Liver (tissue), 9 donors: Measurements from ENCODE around the gene SARM1. TPM values are rescaled to one million over a fixed set of nuclear protein-coding genes. Genes with fewer than 3 reads are reported as not detected.

Experiments
- DNase-seq: peaks from one replicate; pipeline ENCODE4 v3.0.0-alpha.2; 2017; ENCODE audit warnings: low spot score
- H3K27ac ChIP-seq, 2 donors: one replicate each; pipeline ENCODE4 v1.7.0; 2013; ENCODE audit warnings: inconsistent platforms in 2 of 2, low read length in 2 of 2, control low read depth in 1 of 2, low read depth in 1 of 2, mild to moderate bottlenecking in 1 of 2
- H3K27me3 ChIP-seq, 4 donors: one replicate each; pipeline versions ENCODE4 v1.6.1 to v1.7.0; 2013; ENCODE audit warnings: low read length in 3 of 4, inconsistent platforms in 1 of 4, mild to moderate bottlenecking in 1 of 4, moderate library complexity in 1 of 4; ENCODE audit not compliant: control insufficient read depth in 4 of 4, insufficient read depth in 4 of 4
- H3K36me3 ChIP-seq, 4 donors: one replicate each; pipeline versions ENCODE4 v1.6.1 to v1.7.0; 2013; ENCODE audit warnings: low read length in 3 of 4, mild to moderate bottlenecking in 3 of 4, low read depth in 1 of 4, moderate library complexity in 1 of 4; ENCODE audit not compliant: control insufficient read depth in 4 of 4, insufficient read depth in 3 of 4
- H3K4me1 ChIP-seq, 4 donors: one replicate each; pipeline versions ENCODE4 v1.6.1 to v1.7.0; 2013; ENCODE audit warnings: low read length in 3 of 4, mild to moderate bottlenecking in 3 of 4, moderate library complexity in 1 of 4; ENCODE audit not compliant: control insufficient read depth in 4 of 4, insufficient read depth in 4 of 4
- H3K4me3 ChIP-seq, 3 donors: one replicate each; pipeline versions ENCODE4 v1.6.1 to v1.7.0; 2013; ENCODE audit warnings: low read length in 3 of 3, control low read depth in 1 of 3, low read depth in 1 of 3, mild to moderate bottlenecking in 1 of 3
- H3K9ac ChIP-seq, 2 donors: one replicate each; pipeline ENCODE4 v1.7.0; 2013; ENCODE audit warnings: low read length in 2 of 2, mild to moderate bottlenecking in 2 of 2, moderate library complexity in 2 of 2, control low read depth in 1 of 2, low read depth in 1 of 2
- H3K9me3 ChIP-seq, 4 donors: one replicate each; pipeline versions ENCODE4 v1.6.1 to v1.7.0; 2013; ENCODE audit warnings: low read length in 3 of 4; ENCODE audit not compliant: control insufficient read depth in 4 of 4
- CTCF ChIP-seq: fragments of 150-350 bp; IDR thresholded peaks from 2 replicates; pipeline ENCODE4 v1.5.1; 2017; ENCODE audit warnings: improper control_type of control experiment, low read depth, low read length; ENCODE audit not compliant: missing input control
- FOXA1 ChIP-seq: IDR thresholded peaks from 2 replicates; pipeline ENCODE4 v1.6.1; 2016; ENCODE audit warnings: antibody characterized with exemption
- FOXA2 ChIP-seq: IDR thresholded peaks from 2 replicates; pipeline ENCODE4 v1.6.1; 2016; ENCODE audit warnings: antibody characterized with exemption
- HNF4A ChIP-seq, 2 donors: conservative IDR thresholded peaks; 2 replicates each; pipeline ENCODE4 v1.6.1; 2016; ENCODE audit warnings: antibody characterized with exemption in 2 of 2, mild to moderate bottlenecking in 2 of 2
- HNF4G ChIP-seq: IDR thresholded peaks from 2 replicates; pipeline ENCODE4 v1.6.1; 2016; ENCODE audit warnings: antibody characterized with exemption
- JUND ChIP-seq, 2 donors: IDR thresholded peaks; 2 replicates each; pipeline ENCODE4 v1.6.1; 2016; ENCODE audit warnings: antibody characterized with exemption in 2 of 2
- MAX ChIP-seq: IDR thresholded peaks from 2 replicates; pipeline ENCODE4 v1.6.1; 2016; ENCODE audit warnings: antibody characterized with exemption
- RAD21 ChIP-seq, 2 donors: IDR thresholded peaks; 2 replicates each; pipeline ENCODE4 v1.6.1; 2016; ENCODE audit warnings: antibody characterized with exemption in 2 of 2, mild to moderate bottlenecking in 2 of 2
- SP1 ChIP-seq: IDR thresholded peaks from 2 replicates; pipeline ENCODE4 v1.6.1; 2018; ENCODE audit warnings: antibody characterized with exemption, mild to moderate bottlenecking
- WGBS: extraction: QIAGEN DNeasy Blood & Tissue Kit; methylation state at CpG from one replicate; pipeline ENCODE4 v1.1.7; 2013; 5-methylcytosine and 5-hydroxymethylcytosine counted together
- polyA plus RNA-seq, 2 donors: library from polyadenylated mRNA; stranded (reverse) in 1 of 2; unstranded in 1 of 2; fragments of 200-250 nt in 1 of 2; fragments of >200 nt in 1 of 2; fragmentation: Nextera tagmentation in 1 of 2; extraction: Ambion mirVana in 1 of 2; gene quantifications; one replicate each; pipeline versions ENCODE4 v1.2.1 to v1.2.3, GENCODE V29; 2013 to 2015
- total RNA-seq, 2 donors: library from RNA; depleted of rRNA; stranded (reverse); fragments of >200 nt; gene quantifications; one replicate each; pipeline ENCODE4 v1.2.3, GENCODE V29; 2014
- TF ChIP-seq, protein P1 (sequence below): IDR thresholded peaks from 2 replicates; pipeline ENCODE4 v1.6.1; 2016; ENCODE audit warnings: antibody characterized with exemption
- donor health status: healthy.
- donor health status: healthy.
- donor health status: healthy.
- donor health status: healthy.
- donor health status: healthy.

The SARM1 gene
- total and polyA plus RNA-seq, 4 donors, result 2.4 to 5.4 (median 5.1) TPM

DNA sequence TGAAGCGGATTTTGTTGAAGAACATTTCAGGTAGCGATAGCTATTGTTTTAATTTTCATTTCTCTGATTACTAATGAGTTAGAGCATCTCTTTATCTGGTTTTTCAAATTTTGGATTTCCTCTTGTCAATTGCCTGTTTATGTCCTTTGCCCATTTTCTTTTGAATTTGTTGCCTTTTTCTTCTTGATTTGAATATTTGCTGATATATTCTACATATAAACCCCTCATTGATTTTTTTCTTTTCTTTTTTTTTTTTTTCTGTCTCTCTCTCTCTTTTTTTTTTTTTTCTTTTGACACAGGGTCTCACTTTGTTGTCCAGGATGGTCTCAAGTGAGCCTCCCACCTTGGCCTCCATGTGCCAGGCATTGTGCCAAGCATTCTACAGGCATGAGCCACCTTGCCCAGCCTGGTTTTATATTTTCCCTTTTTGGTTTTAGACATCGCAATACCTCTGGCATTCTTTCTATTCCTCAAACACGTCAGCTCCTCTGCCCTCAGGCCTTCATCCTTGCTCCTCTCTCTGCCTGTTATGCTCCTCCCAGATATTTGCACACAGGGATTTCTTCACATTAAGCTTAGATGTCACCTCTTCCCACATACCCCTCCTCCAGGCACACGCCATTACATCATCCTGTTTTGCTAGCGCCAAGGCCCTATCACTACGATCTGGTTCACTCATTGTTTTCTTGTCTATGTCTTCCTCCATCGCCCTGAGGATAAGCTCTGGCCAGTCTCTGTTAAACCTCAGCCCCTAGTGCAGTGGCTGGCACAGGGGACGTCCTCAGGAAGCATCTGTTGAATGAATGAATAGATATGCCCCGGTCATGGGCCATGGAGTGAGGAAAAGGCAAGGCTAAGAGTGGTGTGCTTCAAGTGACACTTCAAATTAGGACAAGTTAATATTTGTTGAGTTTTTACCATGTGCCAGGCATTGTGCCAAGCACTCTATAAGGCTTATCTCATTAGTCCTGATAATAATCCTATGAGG lies 8.6 kb downstream of the SARM1 start:
- Histone ChIP-seq H3K9me3 (no peaks in the 10 kb centered on the region), H3K27me3 (no peaks in the 10 kb centered on the region), H3K4me3 (no peak overlapping the region), H3K9ac (no peak overlapping the region), H3K27ac (no peak overlapping the region), H3K4me1 (peaks cover 0 to 21% (median 11%) of the 10 kb centered on the region in 4 donors), H3K36me3 (no peaks in the 10 kb centered on the region)
- DNase-seq, result no peak
- WGBS, result 74% methylated on average over 10 of the region's 10 CpGs
- TF ChIP-seq MAX (no peak), CTCF (no peak), FOXA2 (no peak), FOXA1 (no peak), HNF4A (conservative IDR thresholded peaks at IDR 0.05) (peak in 1 of 2 donors; percentile 10), JUND (IDR thresholded peaks at IDR 0.05) (no peak)
- TF ChIP-seq, protein P1, sequence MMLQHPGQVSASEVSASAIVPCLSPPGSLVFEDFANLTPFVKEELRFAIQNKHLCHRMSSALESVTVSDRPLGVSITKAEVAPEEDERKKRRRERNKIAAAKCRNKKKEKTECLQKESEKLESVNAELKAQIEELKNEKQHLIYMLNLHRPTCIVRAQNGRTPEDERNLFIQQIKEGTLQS, result no peak

DNA sequence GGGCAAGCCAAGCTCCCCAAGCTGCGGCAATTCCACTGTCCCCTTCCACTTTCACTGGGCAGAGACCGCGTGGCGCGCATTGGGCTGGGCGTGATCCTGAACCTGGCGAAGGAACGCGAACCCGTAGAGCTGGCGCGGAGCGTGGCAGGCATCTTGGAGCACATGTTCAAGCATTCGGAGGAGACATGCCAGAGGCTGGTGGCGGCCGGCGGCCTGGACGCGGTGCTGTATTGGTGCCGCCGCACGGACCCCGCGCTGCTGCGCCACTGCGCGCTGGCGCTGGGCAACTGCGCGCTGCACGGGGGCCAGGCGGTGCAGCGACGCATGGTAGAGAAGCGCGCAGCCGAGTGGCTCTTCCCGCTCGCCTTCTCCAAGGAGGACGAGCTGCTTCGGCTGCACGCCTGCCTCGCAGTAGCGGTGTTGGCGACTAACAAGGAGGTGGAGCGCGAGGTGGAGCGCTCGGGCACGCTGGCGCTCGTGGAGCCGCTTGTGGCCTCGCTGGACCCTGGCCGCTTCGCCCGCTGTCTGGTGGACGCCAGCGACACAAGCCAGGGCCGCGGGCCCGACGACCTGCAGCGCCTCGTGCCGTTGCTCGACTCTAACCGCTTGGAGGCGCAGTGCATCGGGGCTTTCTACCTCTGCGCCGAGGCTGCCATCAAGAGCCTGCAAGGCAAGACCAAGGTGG lies 9.8 kb downstream of the SARM1 start:
- Histone ChIP-seq H3K4me1 (peaks cover 0 to 21% (median 11%) of the 10 kb centered on the region in 4 donors), H3K4me3 (peak overlapping the region in 2 of 3 donors; percentile 37 to 38), H3K36me3 (no peaks in the 10 kb centered on the region), H3K9me3 (no peaks in the 10 kb centered on the region), H3K27ac (no peak overlapping the region), H3K9ac (no peak overlapping the region), H3K27me3 (no peaks in the 10 kb centered on the region)
- DNase-seq, result no peak
- TF ChIP-seq RAD21 (IDR thresholded peaks at IDR 0.05) (peak; percentile 70 to 79), HNF4G (no peak), CTCF (peak; percentile 42), HNF4A (conservative IDR thresholded peaks at IDR 0.05) (peak in 1 of 2 donors; percentile 27), SP1 (no peak)
- 24% methylated on average over 72 of the region's 72 CpGs for WGBS
